Mesothelial cell of epicardium (in vitro differentiated cells): ENCODE results near the gene BMI1. TPM values are rescaled to one million over a fixed set of nuclear protein-coding genes. Genes with fewer than 3 reads are reported as not detected.

Source experiments
- DNase-seq, 2 experiments: peaks; one replicate each; pipeline ENCODE4 v3.0.0; 2021; ENCODE audit warnings: low spot score in 2 of 2; ENCODE audit not compliant: unreplicated experiment in 2 of 2
- H3K27ac Mint-ChIP-seq: 2 replicates; pipeline ENCODE4 v1.8.0; 2021; ENCODE audit warnings: mixed read lengths
- H3K27me3 Mint-ChIP-seq: 2 replicates; pipeline ENCODE4 v1.8.0; 2021; ENCODE audit warnings: low read depth, mixed read lengths
- H3K36me3 Mint-ChIP-seq: 2 replicates; pipeline ENCODE4 v1.8.0; 2021; ENCODE audit warnings: mixed read lengths
- H3K4me1 Mint-ChIP-seq: 2 replicates; pipeline ENCODE4 v1.8.0; 2021; ENCODE audit warnings: mixed read lengths
- H3K4me3 Mint-ChIP-seq: 2 replicates; pipeline ENCODE4 v1.8.0; 2021; ENCODE audit warnings: mild to moderate bottlenecking, moderate library complexity, mixed read lengths
- H3K9me3 Mint-ChIP-seq: 2 replicates; pipeline ENCODE4 v1.8.0; 2021; ENCODE audit warnings: mixed read lengths
- total RNA-seq: library from RNA; stranded (reverse); gene quantifications from 3 replicates; pipeline ENCODE4 v1.2.1, GENCODE V29; 2021
- TF ChIP-seq, protein P1 (sequence below): fragments of 200-600 bp; sonication (generic); IDR thresholded peaks from one replicate; pipeline ENCODE4 v1.5.0; 2021; ENCODE audit warnings: antibody characterized with exemption; ENCODE audit not compliant: unreplicated experiment

Gene BMI1
- total RNA-seq, 1 donor from 2014 or later: 45.2 TPM

DNA sequence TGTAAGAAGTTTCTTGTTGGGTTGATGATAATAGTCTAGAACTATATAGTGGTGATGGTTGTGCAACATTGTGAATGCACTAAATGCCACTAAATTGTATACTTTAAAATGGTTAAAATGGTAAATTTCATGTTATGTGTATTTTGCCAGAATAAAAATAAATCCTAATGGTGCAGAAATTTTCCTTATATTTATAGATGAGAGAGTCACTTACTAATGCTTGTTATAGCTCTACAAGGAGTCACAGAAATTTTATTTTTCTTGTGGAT, 45.5 kb downstream of the BMI1 start:
- Mint-ChIP-seq H3K9me3 (no peaks in the 10 kb centered on the region), H3K4me3 (no peak overlapping the region), H3K27ac (no peak overlapping the region), H3K4me1 (peaks cover 4% of the 10 kb centered on the region), H3K27me3 (no peaks in the 10 kb centered on the region), H3K36me3 (no peaks in the 10 kb centered on the region)
- TF ChIP-seq, protein P1, sequence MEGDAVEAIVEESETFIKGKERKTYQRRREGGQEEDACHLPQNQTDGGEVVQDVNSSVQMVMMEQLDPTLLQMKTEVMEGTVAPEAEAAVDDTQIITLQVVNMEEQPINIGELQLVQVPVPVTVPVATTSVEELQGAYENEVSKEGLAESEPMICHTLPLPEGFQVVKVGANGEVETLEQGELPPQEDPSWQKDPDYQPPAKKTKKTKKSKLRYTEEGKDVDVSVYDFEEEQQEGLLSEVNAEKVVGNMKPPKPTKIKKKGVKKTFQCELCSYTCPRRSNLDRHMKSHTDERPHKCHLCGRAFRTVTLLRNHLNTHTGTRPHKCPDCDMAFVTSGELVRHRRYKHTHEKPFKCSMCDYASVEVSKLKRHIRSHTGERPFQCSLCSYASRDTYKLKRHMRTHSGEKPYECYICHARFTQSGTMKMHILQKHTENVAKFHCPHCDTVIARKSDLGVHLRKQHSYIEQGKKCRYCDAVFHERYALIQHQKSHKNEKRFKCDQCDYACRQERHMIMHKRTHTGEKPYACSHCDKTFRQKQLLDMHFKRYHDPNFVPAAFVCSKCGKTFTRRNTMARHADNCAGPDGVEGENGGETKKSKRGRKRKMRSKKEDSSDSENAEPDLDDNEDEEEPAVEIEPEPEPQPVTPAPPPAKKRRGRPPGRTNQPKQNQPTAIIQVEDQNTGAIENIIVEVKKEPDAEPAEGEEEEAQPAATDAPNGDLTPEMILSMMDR: no peak
- DNase-seq: no peak

GRCh38 chr10:22366771-22367170, 45.9 kb downstream of the BMI1 start:
- Mint-ChIP-seq H3K27ac (no peak overlapping the region), H3K27me3 (no peaks in the 10 kb centered on the region), H3K4me3 (no peak overlapping the region), H3K9me3 (no peaks in the 10 kb centered on the region), H3K36me3 (no peaks in the 10 kb centered on the region), H3K4me1 (peaks cover 4% of the 10 kb centered on the region)
- no peak for DNase-seq
- TF ChIP-seq, protein P1: no peak

DNA sequence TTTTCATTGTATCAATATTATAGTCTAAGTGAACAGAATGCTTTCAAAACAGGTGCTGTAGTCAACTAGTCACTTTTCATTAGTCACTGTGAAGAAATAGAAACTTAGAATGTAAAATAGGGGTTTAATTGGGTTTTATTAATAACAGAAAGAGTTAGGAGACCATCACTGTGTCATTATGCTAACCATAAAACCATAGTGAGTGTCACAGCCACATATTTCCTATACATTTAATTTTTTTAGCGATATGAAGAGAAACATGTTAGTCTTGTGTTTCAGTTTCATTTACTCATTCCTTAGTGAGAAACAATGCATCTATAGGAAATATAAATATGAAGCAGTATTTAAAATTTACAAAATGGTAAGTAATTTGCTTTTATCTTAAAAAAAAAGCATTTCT, 46.6 kb downstream of the BMI1 start:
- H3K27me3 Mint-ChIP-seq: no peaks in the 10 kb centered on the region
- H3K9me3 Mint-ChIP-seq: no peaks in the 10 kb centered on the region
- TF ChIP-seq, protein P1: no peak
- DNase-seq: no peak
- H3K36me3 Mint-ChIP-seq: no peaks in the 10 kb centered on the region
- peaks cover 6% of the 10 kb centered on the region for H3K4me1 Mint-ChIP-seq
- H3K27ac Mint-ChIP-seq: no peak overlapping the region
- no peak overlapping the region for H3K4me3 Mint-ChIP-seq

GRCh38 chr10:22368402-22368801, 47.5 kb downstream of the BMI1 start:
- H3K9me3 Mint-ChIP-seq: no peaks in the 10 kb centered on the region
- TF ChIP-seq, protein P1: no peak
- no peak overlapping the region for H3K27ac Mint-ChIP-seq
- peaks cover 12% of the 10 kb centered on the region for H3K4me1 Mint-ChIP-seq
- no peaks in the 10 kb centered on the region for H3K36me3 Mint-ChIP-seq
- no peak for DNase-seq
- H3K4me3 Mint-ChIP-seq: no peak overlapping the region
- no peaks in the 10 kb centered on the region for H3K27me3 Mint-ChIP-seq

DNA sequence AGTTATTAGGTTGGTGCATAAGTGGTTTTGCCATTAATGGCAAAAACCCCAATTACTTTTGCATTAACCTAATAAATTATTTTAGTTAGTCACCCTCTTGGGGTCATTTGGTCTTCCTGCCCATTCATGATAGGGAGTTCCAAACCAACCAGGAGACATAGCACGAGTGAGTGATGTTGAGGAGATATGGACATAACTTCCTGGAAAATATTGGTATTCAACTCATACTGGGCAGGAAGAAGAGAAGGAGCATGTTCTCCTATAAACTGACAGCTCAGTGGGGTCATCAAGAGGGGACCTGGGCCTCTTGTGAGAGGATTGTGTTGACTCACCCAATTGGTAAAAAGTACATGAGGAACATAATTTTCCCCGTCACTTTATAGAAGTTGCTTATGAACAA, 48.1 kb downstream of the BMI1 start:
- Mint-ChIP-seq H3K4me3 (no peak overlapping the region), H3K9me3 (no peaks in the 10 kb centered on the region), H3K27ac (no peak overlapping the region), H3K4me1 (peaks cover 12% of the 10 kb centered on the region), H3K36me3 (no peaks in the 10 kb centered on the region), H3K27me3 (no peaks in the 10 kb centered on the region)
- DNase-seq: no peak
- TF ChIP-seq, protein P1: no peak

- Mint-ChIP-seq H3K36me3 (no peaks in the 10 kb centered on the region), H3K4me3 (no peak overlapping the region), H3K4me1 (peaks cover 12% of the 10 kb centered on the region), H3K27ac (no peak overlapping the region), H3K27me3 (no peaks in the 10 kb centered on the region), H3K9me3 (no peaks in the 10 kb centered on the region)
- TF ChIP-seq, protein P1: no peak
- DNase-seq: no peak
These were observed 48.7 kb downstream of the BMI1 start for GRCh38 chr10:22369434-22370072.
